ENCODE measurements around the gene TIMM9. TPM values are rescaled to one million over a fixed set of nuclear protein-coding genes. Genes with fewer than 3 reads are reported as not detected.

TIMM9 gene
- total and polyA plus RNA-seq, 2 donors (not counting 1 experiment from before 2014, with no cell fraction given) = 20.1 to 36.2 TPM

DNA sequence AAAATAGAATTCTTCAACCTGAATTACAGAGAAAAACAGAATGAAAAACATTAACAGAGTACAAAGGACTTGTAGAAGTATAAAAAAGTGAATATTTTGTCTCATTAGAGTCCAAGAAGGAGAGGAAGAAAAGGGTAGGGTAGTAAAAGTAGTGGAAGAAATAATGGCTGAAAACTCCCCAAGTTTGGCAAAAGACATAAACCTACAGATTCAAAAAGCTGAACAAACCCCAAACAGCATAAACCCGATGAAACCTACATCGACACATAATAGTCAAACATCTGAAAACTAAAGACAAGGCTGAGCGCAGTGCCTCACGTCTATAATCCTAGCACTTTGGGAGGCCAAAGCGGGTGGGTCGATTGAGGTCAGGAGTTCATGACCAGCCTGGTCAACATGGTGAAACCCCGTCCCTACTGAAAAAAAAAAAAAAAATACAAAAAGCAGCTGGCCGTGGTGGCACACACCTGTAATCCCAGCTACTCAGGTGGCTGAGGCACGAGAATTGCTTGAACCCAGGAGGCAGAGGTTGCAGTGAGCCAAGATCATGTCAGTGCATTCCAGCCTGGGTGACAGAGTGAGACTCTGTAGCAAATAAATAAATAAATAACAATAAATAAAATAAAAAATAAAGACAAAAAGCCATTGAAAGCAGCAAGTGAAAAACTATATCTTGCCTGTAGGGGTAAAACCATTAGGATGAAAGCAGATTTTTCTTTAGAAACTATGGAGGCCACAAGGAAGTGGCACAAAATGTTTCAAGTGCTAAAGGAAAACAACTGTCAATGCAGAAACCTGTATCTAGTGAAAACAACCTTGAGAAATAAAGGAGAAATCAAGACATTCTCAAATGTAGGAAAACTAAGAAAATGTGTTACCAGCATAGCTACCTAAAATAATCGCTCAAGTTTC is 11.4 kb downstream of the TIMM9 start:
- no peaks in the 10 kb centered on the region for H3K4me1 ChIP-seq (ENCODE audit: control insufficient read depth, extremely low read depth, insufficient read depth, low read length)
- no peak overlapping the region for H3K4me3 ChIP-seq (replicated peaks in 1 of 4; ENCODE audit: control extremely low read depth in 1 of 4, insufficient read depth in 1 of 4, low read depth in 3 of 4, low read length in 4 of 4)
- H3K27ac ChIP-seq (ENCODE audit: insufficient read depth, low read length) = no peak overlapping the region
- peaks cover 10% of the 10 kb centered on the region for H3K36me3 ChIP-seq (ENCODE audit: control insufficient read depth, insufficient read depth, low read length)
- H3K27me3 ChIP-seq (ENCODE audit: control insufficient read depth, insufficient read depth, low read length) = no peaks in the 10 kb centered on the region
- no peak overlapping the region for H3K4me2 ChIP-seq (ENCODE audit: extremely low read depth, insufficient read depth, low read length)
- no peak for TF ChIP-seq EZH2 (IDR thresholded peaks at IDR 0.05; ENCODE audit: low read length, missing control alignments)
- TF ChIP-seq, protein P1, sequence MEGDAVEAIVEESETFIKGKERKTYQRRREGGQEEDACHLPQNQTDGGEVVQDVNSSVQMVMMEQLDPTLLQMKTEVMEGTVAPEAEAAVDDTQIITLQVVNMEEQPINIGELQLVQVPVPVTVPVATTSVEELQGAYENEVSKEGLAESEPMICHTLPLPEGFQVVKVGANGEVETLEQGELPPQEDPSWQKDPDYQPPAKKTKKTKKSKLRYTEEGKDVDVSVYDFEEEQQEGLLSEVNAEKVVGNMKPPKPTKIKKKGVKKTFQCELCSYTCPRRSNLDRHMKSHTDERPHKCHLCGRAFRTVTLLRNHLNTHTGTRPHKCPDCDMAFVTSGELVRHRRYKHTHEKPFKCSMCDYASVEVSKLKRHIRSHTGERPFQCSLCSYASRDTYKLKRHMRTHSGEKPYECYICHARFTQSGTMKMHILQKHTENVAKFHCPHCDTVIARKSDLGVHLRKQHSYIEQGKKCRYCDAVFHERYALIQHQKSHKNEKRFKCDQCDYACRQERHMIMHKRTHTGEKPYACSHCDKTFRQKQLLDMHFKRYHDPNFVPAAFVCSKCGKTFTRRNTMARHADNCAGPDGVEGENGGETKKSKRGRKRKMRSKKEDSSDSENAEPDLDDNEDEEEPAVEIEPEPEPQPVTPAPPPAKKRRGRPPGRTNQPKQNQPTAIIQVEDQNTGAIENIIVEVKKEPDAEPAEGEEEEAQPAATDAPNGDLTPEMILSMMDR (conservative IDR thresholded peaks at IDR 0.05 in 1 of 2, IDR thresholded peaks at IDR 0.05 in 1 of 2; ENCODE audit: low read depth in 1 of 2, low read length in 2 of 2) = no peak
- H4K20me1 ChIP-seq (ENCODE audit: control insufficient read depth, extremely low read depth, insufficient read depth, low read length) = no peaks in the 10 kb centered on the region
- no peaks in the 10 kb centered on the region for H3K9me3 ChIP-seq (ENCODE audit: control insufficient read depth, insufficient read depth, low read depth, low read length)
- H3K9ac ChIP-seq (ENCODE audit: insufficient read depth, low read length) = no peak overlapping the region
- H3K79me2 ChIP-seq (ENCODE audit: control insufficient read depth, insufficient read depth, low read length) = peaks cover 6% of the 10 kb centered on the region
- no peak for DNase-seq (ENCODE audit: low read depth in 2 of 2)
- no peak overlapping the region for H2AFZ ChIP-seq (ENCODE audit: low read length)

DNA sequence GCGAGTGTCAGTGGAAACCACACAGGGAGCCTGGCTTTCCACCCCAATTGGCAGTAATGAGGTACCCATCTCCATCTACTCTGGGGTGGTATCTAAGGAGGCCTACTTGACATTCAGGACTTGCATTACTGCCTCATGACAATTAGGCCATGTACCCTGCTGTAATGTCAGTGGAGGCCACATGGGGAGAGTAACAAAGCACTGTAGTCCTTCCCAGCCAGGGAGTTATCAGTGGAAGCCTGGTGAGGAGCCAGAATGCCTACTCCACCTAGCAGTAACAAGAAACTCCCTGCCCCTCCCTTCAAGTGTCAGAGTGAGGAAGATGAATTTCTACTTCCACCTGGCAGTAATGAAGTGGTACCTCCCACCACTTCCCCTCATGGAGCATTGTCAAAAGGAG is 12.5 kb downstream of the TIMM9 start:
- TF ChIP-seq, protein P1 (conservative IDR thresholded peaks at IDR 0.05 in 1 of 2, IDR thresholded peaks at IDR 0.05 in 1 of 2; ENCODE audit: low read depth in 1 of 2, low read length in 2 of 2) = no peak
- no peak for TF ChIP-seq EZH2 (IDR thresholded peaks at IDR 0.05; ENCODE audit: low read length, missing control alignments)
- Histone ChIP-seq H3K79me2 (ENCODE audit: control insufficient read depth, insufficient read depth, low read length) (peaks cover 6% of the 10 kb centered on the region), H3K36me3 (ENCODE audit: control insufficient read depth, insufficient read depth, low read length) (peaks cover 10% of the 10 kb centered on the region), H3K9ac (ENCODE audit: insufficient read depth, low read length) (no peak overlapping the region), H2AFZ (ENCODE audit: low read length) (no peak overlapping the region), H3K4me1 (ENCODE audit: control insufficient read depth, extremely low read depth, insufficient read depth, low read length) (no peaks in the 10 kb centered on the region), H3K9me3 (ENCODE audit: control insufficient read depth, insufficient read depth, low read depth, low read length) (no peaks in the 10 kb centered on the region), H3K4me3 (replicated peaks in 1 of 4; ENCODE audit: control extremely low read depth in 1 of 4, insufficient read depth in 1 of 4, low read depth in 3 of 4, low read length in 4 of 4) (no peak overlapping the region), H3K4me2 (ENCODE audit: extremely low read depth, insufficient read depth, low read length) (no peak overlapping the region), H4K20me1 (ENCODE audit: control insufficient read depth, extremely low read depth, insufficient read depth, low read length) (no peaks in the 10 kb centered on the region), H3K27ac (ENCODE audit: insufficient read depth, low read length) (no peak overlapping the region), H3K27me3 (ENCODE audit: control insufficient read depth, insufficient read depth, low read length) (no peaks in the 10 kb centered on the region)
- DNase-seq (ENCODE audit: low read depth in 2 of 2) = peak in 1 of 2 donors; percentile 1

DNA sequence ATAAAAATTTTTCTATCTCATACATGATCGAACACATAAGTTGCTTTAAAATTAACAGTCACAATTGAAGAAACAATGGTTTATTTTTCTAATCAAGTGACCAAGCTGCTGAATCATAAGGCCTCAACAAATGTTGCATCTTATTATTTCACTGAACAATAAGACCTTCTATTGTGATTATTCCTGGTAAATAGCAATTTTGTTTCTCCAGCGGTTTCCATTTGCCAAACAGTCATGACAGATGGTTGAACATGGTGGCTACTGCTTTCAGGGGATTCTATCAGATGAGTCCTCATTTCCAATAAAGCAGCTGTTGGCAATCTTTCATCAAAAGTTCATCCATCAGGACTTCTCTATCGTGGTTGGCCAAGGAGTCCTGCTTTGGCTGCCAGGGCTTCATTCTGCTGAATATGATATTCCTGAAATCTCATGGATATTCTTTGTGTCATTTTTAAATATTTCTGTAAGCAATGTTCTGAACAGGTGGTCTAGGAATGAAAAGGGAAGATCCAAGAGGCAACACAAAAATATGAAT is 18.6 kb downstream of the TIMM9 start:
- Histone ChIP-seq H4K20me1 (ENCODE audit: control insufficient read depth, extremely low read depth, insufficient read depth, low read length) (no peaks in the 10 kb centered on the region), H3K36me3 (ENCODE audit: control insufficient read depth, insufficient read depth, low read length) (peaks cover 3% of the 10 kb centered on the region)

More for the DNA sequence above, 18.6 kb downstream of the TIMM9 start:
- no peak overlapping the region for H3K4me2 ChIP-seq (ENCODE audit: extremely low read depth, insufficient read depth, low read length)
- no peak overlapping the region for H3K4me3 ChIP-seq (replicated peaks in 1 of 4; ENCODE audit: control extremely low read depth in 1 of 4, insufficient read depth in 1 of 4, low read depth in 3 of 4, low read length in 4 of 4)
- DNase-seq (ENCODE audit: low read depth in 2 of 2) = no peak
- no peak overlapping the region for H2AFZ ChIP-seq (ENCODE audit: low read length)
- H3K9ac ChIP-seq (ENCODE audit: insufficient read depth, low read length) = no peak overlapping the region
- no peak for TF ChIP-seq EZH2 (IDR thresholded peaks at IDR 0.05; ENCODE audit: low read length, missing control alignments)
- TF ChIP-seq, protein P1 (conservative IDR thresholded peaks at IDR 0.05 in 1 of 2, IDR thresholded peaks at IDR 0.05 in 1 of 2; ENCODE audit: low read depth in 1 of 2, low read length in 2 of 2) = no peak
- H3K79me2 ChIP-seq (ENCODE audit: control insufficient read depth, insufficient read depth, low read length) = no peaks in the 10 kb centered on the region
- H3K4me1 ChIP-seq (ENCODE audit: control insufficient read depth, extremely low read depth, insufficient read depth, low read length) = no peaks in the 10 kb centered on the region
- H3K27me3 ChIP-seq (ENCODE audit: control insufficient read depth, insufficient read depth, low read length) = no peaks in the 10 kb centered on the region
- no peak overlapping the region for H3K27ac ChIP-seq (ENCODE audit: insufficient read depth, low read length)
- H3K9me3 ChIP-seq (ENCODE audit: control insufficient read depth, insufficient read depth, low read depth, low read length) = no peaks in the 10 kb centered on the region
